Gastroesophageal sphincter (tissue), 3 donors: Measurements from ENCODE around the gene LIX1L.

Experiments used
- CTCF ChIP-seq, 4 experiments: fragments of 200-600 bp in 2 of 4; fragments of 450-650 bp in 2 of 4; sonication (generic) in 1 of 4; IDR thresholded peaks; one replicate each; pipeline ENCODE4 v1.5.1; 2017 to 2019; ENCODE audit warnings: antibody characterized with exemption in 4 of 4, mild to moderate bottlenecking in 2 of 4, moderate library complexity in 2 of 4
- EP300 ChIP-seq: sonication (generic); formaldehyde crosslinking; IDR thresholded peaks from one replicate; pipeline ENCODE4 v1.6.1; 2017; ENCODE audit warnings: antibody characterized with exemption, mild to moderate bottlenecking
- POLR2A ChIP-seq, 2 donors: fragments of 450-650 bp; IDR thresholded peaks; one replicate each; pipeline ENCODE4 v1.6.1; 2017; ENCODE audit warnings: antibody characterized with exemption in 2 of 2, mild to moderate bottlenecking in 2 of 2, moderate library complexity in 1 of 2
- POLR2AphosphoS5 ChIP-seq: sonication (generic); formaldehyde crosslinking; IDR thresholded peaks from one replicate; pipeline ENCODE4 v1.6.1; 2017; ENCODE audit warnings: antibody characterized with exemption

GRCh38 chr1:145916745-145917144 is 41.1 kb downstream of the LIX1L start:
- TF ChIP-seq CTCF (IDR thresholded peaks at IDR 0.05) (no peak), POLR2A (IDR thresholded peaks at IDR 0.05) (no peak), POLR2AphosphoS5 (no peak), EP300 (no peak)
